GM18505 (cell line): ENCODE measurements around the gene NAA20.

Experiments
- ATAC-seq: cut with Tn5 transposase; IDR thresholded peaks from one replicate; pipeline ENCODE4 v1.9.1; 2021; ENCODE audit not compliant: unreplicated experiment
- POLR2A ChIP-seq: IDR thresholded peaks from 4 replicates; pipeline ENCODE4 v1.6.1; 2011; ENCODE audit warnings: borderline replicate concordance; ENCODE audit not compliant: insufficient read depth, insufficient read length; ENCODE audit errors: extremely low read depth

Gene NAA20, protein sequence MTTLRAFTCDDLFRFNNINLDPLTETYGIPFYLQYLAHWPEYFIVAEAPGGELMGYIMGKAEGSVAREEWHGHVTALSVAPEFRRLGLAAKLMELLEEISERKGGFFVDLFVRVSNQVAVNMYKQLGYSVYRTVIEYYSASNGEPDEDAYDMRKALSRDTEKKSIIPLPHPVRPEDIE

DNA sequence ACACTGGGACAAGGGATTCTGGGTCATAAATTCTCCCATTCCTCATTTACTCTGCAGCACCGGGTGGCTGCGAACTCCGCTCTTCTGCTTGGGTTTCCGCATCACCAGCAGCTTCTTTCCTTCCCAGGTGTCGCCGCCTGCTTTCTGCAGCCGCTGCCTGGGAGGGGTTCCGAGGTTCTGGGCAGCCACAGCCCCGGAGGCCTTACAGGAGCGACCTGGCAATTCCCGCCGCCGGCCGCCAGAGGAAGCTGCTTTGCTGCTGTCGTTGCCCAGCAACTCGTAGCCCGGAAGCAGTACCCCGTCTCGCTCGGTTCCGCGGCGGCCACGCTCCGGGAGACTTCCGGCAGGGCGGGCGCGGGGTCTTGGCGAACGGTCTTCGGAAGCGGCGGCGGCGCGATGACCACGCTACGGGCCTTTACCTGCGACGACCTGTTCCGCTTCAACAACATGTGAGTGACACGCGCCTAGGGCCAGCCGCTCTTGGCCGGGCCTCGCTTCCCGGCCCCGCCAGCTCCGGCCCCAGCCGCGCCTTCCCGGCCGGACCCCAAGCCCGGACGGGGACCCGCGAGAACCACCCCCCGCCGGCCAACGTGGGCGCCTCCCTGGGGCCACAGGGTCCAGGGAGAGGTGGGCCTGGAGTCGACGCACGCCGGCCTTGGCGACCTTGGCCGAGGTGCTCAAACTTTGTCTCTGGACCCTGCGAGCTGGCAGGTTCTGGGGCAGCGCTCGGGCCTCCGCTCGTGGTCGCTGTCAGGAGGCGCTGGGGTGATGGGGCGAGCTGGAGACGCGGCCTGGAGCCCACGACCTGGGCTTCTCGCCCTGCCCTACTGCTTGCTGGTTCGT lies at the start of gene NAA20:
Gene NAA20 (plus strand): TSS at position 362 of the 843 bp plus-strand sequence. CDS start 35 bp downstream, at position 397.
- peak; percentile 98 for ATAC-seq
- TF ChIP-seq POLR2A = peak; percentile 55

DNA sequence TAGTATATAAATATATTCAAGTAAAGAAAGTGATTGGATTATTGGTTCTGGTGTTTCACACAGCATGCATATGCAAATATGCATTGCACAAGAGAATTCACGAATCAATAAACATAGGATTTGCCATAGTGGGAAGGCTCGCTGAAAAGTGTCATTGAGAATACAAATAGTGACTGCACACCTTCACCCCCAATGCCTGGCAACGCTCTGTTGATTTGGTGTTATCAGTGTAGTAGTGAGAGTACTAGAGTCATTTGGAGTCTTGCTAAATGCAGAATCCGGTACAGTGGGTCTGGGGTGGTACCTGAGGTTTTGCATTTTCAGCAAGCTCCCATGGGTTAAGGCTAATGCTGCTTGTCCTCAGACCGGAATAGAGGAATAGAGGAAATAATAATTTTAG lies 49.7 kb upstream of the NAA20 start:
- TF ChIP-seq POLR2A = no peak
- ATAC-seq = no peak

DNA sequence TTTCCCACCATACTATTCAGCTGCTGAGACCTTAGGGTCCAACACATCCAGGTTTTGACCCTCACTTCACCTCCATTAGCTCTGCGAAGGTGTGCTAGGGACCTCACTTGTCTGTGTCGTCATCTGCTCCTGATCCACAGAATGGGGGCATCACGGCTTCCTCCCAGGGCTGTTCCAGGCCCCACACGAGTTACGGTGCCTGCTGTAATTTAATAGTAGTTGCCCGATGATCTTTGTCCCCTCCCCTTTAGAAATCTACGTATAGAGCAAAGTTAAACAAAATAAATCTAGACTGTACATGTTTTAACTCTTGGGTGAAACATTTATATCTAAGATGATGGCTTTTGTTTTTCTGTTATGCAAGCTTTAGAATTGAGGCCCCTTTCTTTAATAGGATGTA lies 49.1 kb upstream of the NAA20 start:
- no peak for TF ChIP-seq POLR2A
- ATAC-seq = no peak

DNA sequence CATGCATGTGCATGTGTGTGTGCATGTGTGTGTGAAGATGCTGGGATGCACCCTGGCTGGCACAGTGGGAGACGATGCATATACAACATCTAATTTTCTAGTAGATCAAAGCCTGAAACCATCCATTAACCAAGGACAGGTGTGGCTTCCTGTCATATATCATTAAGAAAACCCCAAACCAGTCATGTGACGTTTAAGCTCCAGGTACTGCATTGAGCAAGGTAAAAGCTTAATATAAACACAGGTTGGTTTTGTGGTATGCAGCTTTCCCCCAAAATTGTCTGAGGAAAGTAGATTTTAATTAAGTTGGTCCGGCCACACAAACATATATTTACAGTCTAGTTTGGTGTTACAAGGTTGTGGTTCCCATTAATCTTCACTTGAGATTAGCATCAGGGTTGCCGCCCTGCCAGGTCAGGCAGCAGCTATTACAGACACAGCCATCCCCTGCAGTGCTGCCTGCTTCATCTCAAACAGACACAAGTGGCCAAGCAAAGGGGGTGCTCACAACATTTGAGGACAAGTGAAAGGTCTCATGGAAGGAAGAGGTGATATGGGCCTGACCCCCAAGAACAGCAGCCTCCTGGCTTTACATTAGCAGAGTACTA lies 48.6 kb upstream of the NAA20 start:
- ATAC-seq = no peak
- no peak for TF ChIP-seq POLR2A

DNA sequence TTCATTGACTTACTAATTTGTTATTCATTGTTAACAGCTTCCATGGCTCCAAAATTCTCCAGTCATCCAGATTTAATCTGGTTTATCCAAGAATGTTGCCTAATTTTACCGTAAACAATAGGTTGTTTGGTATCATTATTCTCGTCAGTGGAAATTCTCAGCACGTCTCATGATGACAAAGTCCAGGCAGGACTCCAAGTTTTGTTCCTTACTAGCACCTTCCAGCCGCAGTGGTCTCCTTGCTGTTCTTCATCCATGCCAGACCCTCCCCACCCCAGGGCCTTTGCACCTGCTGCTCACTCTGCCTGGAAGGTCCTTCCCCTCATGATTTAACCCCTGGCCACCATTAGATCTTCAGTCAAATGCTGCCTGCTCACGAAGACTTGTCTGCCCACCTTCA lies 48.1 kb upstream of the NAA20 start:
- ATAC-seq = no peak
- no peak for TF ChIP-seq POLR2A

DNA sequence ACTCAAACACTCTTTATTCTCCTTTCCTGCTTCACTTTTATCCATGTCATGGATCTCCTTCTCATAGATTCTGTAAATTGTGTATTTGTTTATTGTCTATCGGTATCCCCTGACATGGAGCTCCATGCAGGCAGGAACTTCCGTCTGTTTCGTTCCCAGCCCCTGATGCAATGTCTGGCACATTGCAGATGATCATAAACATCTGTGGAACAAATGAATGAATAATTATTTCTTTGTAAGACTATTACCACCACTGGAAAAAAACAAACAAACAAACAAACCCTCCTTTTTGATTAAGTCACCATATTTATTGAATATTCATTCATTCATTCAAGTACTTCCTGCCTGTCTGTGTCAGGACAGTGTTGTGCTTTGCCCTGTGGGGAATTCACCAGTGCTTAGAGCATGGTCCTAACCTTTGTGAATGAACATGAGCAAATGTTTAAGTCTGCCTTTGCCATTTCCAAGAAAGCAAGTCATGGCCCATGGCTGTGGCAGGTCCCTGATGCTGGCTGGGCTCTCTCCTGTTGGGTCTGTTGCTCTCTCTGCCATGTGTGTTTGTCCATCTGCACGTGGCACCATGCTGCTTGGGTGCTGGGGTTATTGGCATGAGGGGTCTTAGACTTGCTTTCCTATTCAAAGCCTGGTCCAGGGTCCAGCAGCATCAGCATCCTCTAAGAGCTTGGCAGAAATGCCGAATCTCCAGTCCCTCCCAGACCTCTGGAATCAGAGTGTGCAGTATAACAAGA lies 47.5 kb upstream of the NAA20 start:
- ATAC-seq = no peak
- TF ChIP-seq POLR2A = no peak

DNA sequence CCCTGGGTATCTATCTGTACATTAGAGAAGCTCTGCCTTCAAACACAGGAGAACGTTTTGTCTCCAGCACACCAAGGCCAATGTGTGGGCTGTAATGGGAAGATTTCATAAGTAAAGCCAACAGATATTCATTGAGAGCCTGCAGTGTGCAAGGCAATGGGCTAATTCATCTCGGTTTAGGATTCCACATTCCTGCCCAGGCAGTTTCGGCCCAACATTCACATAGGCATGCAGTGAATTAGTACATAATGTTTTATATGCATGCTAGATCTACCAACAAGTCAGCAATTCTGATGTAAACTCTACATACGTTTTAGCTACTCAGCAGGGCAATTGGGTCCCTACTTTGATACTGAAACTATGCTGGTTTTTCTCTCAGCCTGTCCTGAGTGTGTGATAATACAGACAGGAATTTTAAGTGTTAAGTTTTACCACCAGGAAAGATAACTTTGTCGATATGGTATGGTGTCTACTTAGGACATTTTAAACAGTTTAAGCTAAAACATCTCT lies 46.9 kb upstream of the NAA20 start:
- no peak for TF ChIP-seq POLR2A

DNA sequence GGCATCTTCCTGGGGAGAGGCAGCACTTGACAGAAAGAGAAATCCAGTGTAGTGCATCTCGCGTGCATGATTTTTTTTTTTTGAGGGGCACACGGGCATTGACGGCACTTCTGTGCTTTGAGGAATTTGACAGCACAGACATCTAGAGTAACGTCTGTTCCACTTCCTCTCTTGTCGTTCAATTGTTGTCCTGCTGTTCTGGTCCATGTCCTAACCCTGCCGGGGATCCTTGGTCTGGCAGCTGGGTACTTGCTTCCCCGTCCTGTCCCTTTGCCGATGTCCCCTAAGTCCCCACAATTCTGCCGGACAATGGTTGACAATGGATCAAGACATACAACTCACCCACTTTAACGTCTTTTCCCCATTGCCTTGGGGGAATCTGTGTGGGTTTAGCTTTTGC lies 46.0 kb upstream of the NAA20 start:
- TF ChIP-seq POLR2A = no peak
- ATAC-seq = no peak

More for the DNA sequence above, 46.9 kb upstream of the NAA20 start:
- no peak for ATAC-seq

DNA sequence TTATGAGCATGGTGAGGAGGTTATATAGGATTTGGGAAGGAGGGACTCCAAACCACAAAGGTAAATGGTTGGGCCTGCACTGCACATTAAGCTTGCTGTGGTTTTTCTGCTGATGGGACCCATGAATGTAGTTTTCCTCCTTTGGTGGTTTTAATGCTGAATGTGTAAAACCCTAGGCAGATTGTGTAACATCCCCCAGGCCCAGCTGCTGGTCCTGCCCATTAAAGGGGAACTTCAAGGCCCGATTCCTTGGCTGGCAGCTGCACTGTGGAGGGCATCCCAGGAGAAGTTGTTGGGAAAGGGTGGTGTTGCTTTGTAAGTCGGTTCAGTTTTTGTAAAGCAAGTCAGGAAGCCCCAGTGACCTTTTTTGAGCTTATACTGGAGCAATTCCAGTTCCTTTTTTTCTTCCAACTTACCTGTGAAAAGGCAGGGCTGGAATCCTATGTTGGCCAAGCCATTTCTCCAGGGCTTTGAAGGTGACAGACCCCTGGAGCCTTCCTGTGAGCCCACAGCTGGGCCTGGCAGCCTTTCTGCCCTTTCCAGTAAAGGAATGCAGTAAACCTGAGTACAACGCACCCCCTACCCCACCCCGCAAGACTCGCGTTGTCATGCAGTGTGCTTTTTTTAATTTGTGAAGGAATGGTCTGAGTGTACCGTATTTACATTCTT lies 43.1 kb upstream of the NAA20 start:
- TF ChIP-seq POLR2A = no peak
- ATAC-seq = no peak

DNA sequence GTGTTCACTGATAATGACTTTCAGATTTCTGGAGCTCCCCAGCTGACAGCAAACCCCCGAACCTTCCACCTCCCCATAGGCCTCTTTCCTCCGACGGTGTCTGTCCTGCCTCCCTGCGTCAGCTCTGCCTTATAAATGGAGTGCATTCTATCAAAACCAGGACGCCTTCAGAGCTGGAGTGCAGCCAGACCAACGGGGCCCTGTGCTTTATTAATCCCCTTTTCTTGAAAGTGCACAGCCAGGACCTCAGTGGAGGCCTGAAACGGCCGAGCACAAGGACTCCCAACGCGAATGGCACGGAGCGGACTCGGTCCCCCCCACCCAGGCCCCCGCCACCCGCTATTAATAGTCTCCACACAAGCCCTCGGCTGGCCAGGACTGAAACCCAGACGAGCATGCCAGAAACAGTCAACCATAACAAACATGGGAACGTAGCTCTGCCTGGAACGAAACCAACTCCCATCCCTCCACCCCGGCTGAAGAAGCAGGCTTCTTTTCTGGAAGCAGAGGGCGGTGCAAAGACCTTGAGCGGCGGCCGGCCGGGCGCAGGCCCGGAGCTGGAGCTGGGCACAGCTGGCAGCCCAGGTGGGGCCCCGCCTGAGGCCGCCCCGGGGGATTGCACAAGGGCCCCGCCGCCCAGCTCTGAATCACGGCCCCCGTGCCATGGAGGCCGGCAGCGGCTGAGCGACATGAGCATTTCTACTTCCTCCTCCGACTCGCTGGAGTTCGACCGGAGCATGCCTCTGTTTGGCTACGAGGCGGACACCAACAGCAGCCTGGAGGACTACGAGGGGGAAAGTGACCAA lies 42.3 kb upstream of the NAA20 start:
- TF ChIP-seq POLR2A = no peak
- no peak for ATAC-seq

DNA sequence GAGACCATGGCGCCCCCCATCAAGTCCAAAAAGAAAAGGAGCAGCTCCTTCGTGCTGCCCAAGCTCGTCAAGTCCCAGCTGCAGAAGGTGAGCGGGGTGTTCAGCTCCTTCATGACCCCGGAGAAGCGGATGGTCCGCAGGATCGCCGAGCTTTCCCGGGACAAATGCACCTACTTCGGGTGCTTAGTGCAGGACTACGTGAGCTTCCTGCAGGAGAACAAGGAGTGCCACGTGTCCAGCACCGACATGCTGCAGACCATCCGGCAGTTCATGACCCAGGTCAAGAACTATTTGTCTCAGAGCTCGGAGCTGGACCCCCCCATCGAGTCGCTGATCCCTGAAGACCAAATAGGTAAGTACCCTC lies 41.7 kb upstream of the NAA20 start:
- TF ChIP-seq POLR2A = no peak
- ATAC-seq = no peak

DNA sequence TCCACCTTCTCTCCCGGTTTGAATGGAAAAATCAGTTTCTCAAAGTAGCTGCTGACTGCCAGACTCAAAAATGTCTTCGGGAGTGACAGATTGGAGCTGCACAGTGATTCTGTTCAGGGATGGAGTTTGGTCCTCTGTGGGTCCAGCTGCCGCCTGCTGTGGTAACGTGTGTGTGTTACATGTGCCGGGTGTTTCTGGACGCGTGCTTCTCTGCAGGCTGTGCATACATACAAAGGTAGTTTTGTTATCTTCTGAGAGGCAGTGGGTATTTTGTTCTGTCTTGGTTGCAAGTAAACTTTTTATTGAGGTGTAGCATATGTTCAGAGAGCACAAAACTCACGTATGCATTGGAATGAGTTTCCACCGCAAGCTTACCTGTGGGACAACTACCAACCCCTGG lies 41.3 kb upstream of the NAA20 start:
- TF ChIP-seq POLR2A = no peak
- ATAC-seq = no peak

DNA sequence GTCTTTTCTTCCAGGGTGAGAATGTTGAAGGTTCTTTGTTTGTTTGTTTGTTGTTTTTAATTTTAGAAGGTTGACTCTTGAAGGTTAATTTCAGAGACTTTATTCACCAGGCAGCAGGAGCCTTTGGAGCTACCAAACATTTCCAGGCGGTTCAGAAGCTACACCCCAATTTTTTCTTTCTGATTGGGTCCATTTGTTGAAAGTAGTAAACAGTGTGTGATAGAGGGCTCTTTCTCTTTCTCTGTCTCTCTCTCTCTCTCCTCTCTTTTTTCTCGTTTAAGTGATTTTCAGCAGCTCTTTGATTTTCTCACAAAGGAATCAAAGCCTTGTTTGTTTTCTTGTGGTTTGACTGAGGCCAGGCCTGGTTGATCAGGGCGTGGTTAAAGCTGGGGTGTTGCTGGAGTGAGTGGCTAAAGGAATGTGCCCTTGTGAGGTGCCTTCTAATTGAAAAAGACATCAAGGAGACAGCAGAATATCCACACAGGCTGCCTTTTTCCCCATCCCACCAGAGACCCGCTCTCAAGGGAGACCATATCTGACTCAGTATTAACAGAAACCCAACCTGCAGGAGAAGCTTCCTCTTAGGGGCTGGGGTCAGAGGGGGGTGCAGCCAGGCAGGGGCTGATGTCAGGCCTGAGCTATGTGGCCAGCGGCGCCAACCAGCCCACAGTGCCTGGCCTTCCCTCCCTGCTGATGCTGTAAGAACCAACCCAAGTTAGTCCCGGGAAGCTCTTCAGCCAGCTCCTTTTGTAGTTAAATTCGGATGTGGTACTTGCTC lies 40.4 kb upstream of the NAA20 start:
- no peak for ATAC-seq

More for the DNA sequence above, 40.4 kb upstream of the NAA20 start:
- TF ChIP-seq POLR2A = no peak
